Stimulated activated CD8-positive, alpha-beta memory T cell treated with anti-CD3 and anti-CD28 coated beads, Interleukin-15, amount 100 ng/mL, for 24 hours (primary cell): Measurements from ENCODE around the gene ALDOA.

ENCODE experiments used
- DNase-seq: peaks from one replicate; pipeline ENCODE4 v3.0.0-alpha.2; 2020; ENCODE audit warnings: low read depth

The ALDOA gene

DNA sequence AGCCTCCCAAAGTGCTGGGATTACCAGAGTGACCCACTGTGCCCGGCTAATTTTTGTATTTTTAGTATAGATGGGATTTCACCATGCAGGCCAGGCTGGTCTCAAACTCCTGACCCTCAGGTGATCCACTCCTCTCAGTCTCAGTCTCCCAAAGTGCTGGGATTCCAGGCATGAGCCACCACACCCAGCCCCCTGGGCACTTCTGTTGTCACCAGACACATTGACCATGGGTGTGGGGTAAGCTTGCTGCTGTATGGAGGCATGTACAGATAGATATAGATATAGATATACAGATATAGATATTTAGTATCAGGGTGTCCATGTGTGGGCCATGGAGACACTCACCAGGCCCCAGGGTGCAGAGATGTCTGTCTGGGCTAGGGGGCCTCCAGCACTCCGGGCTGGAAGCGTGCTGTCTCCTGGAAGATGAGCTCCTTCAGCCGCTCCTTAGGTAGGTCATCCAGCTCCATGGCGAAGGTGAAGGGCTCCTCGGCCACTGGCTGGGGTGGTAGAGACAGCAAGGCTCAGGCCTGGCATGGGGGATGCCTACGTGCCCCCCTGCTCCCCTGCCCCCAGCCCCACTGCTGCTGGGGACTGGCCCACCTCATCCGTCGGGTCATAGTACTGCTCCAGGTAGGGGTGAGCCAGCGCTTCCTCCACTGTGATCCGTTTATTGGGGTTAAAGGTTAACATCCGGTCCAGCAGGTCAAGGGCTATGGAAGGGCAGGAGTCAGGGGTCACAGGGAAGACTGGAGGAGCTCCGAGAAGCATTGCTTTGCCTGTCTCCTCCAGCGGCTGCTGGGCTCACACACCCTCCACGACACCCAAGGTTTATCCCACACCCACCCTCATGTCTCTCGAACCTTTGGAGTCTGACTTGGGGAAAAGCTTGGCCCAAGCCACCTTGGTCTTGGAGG is 51.0 kb downstream of the ALDOA start:
- DNase-seq, result no peak

DNA sequence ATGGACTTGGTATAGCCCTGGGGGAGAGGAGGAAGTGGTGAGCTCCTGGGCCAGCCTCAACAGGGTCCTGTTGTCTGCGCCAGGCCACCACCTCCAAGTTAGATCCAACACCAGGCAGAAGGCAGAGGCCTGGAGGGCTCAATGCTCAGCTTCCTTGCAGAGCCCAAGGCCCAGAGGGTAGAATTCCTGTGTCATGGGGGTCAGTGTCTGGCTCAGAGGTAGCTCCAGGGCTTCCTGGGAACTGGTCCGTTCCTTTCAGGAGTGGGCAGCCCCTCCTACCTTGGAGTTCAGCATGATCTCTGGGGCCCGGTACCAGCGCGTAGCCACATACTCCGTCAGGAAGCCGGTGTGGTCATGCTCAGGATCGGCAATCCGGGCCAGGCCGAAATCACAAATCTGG is 52.2 kb downstream of the ALDOA start:
- no peak for DNase-seq

DNA sequence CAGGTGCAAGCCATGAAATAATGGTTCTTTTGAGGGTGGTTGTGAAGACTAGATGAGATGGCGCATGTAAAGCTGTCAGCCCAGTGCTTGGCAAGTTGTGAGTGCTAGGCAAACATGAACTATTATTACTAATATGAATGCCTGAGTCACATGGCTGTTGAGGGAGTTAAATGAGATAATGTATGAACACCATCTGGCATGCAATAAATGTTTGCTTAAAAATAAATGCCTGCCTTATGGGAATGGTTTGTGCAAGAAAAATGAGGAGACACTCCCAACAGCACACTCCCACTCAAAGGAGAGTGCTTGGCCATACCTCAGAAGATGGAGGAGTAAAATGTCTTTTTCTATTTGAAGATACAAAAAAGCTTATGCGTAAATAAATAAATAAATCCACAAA is 53.9 kb downstream of the ALDOA start:
- DNase-seq, result no peak
